Activated CD8-positive, alpha-beta memory T cell treated with anti-CD3 and anti-CD28 coated beads for 1 hour (primary cell): Measurements from ENCODE around the gene MTHFSD.

Experiments used
- DNase-seq, 2 donors: peaks; one replicate each; pipeline ENCODE4 v3.0.0-alpha.2; 2020; ENCODE audit warnings: low read depth in 1 of 2; ENCODE audit errors: extremely low read depth in 1 of 2

The MTHFSD gene

GRCh38 chr16:86584726-86585721 is 30.0 kb upstream of the MTHFSD start:
- no peak for DNase-seq

DNA sequence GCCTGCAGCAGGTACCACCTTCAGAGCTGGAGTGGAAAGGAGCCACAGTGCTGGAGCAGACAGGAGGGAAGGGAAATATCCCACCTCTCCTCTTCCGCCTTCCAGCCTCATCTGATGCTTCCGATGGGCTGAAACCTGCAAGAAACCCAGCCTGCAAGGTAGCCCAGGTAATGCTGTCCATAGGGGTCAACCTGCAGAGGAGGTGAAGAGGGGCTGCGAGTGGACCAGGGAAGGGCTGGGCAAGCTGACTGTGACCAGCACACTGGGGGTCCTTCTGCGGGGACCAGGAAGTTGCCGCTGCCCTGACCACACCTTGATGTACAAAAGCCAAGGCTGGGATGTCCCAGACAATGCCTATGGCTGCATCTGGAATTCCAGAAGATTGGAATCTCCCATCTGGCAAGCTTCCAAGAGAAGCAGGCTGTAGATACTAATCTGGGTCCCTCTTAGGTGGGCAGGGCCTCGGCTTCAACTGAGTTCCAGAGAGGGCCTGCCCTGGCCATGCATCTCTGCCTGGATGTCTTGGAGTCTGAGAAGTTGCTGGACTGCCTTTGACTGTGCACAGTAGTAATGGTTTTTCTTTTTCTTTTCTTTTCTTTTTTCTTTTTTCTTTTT is 29.1 kb upstream of the MTHFSD start:
- DNase-seq = no peak

- no peak for DNase-seq
Observed at GRCh38 chr16:86581458-86581857, 26.4 kb upstream of the MTHFSD start.

- DNase-seq = no peak
Observed at GRCh38 chr16:86580791-86581170, 25.7 kb upstream of the MTHFSD start.

DNA sequence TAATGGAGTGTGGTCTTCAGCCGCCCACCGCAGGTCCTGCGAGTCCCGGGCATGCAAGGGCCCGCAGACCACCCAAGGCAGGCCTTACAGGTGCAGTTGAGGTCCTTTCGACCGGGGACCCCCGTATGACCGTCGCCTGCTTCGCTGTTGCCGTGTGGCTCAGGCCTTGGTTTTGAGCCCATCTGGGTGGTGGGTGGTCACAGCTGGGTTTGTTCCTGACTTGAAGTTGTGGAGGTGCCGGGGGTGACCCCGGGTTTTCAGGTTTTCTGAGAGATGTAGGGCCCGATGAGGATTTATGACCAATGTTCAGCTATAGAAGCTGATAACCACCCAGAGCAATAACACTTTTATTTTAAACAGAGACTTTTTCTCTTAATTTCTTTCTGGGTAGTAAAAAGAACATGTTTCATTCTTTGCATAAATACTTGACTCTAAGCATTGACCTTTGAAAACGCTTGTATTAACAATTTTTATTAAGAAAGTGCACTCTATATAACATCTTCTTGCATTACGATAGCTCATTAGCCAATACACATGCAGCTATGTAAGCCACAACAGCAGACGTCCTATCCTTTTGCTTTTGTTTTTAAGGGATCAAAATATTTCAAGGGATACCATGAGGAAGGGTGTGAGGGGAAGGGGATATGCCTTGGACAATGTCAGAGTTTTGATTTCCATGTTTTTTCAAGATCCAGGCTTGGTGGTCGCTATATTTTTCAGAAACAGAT is 25.2 kb upstream of the MTHFSD start:
- DNase-seq = no peak

- DNase-seq = no peak
Observed at GRCh38 chr16:86579268-86580062, 24.4 kb upstream of the MTHFSD start.

- DNase-seq = no peak
Observed at GRCh38 chr16:86578611-86579267, 23.7 kb upstream of the MTHFSD start.

- DNase-seq = no peak
Observed at GRCh38 chr16:86578061-86578599, 23.1 kb upstream of the MTHFSD start, which contains the start of gene FOXL1. Gene FOXL1 (plus strand): TSS chr16:86578549. CDS start chr16:86578724, 175 bp downstream.

DNA sequence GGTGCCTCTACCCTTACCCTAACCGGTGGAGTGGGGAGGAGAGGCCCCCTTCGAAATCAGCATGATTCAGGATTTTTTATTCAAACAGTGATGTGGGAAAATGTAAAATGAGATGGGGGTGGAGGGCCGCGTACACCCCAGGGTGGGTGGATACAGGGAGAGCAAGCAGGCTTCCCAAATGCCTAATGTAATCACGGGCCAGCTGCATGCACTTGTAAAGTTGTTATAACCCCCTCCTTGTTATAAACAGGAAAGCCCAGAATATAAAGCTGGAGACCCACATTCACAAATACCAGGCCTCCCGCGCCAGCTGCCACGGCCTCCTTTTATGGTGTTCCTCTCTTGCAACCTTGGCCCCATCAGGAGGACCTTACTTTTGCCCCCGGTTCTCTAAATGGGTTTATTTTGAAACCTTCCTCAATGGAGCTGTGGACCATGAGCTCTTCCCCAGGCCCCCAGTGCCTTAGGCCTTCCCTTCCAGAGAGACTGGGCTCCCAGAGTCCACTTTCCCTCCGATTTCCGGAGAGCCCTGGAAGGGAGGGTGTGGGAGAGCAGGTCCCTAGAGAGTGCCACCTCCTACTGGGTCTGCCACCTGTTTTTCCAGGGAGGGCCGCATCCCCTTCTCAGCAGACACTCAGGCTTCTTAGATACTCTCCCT is 22.4 kb upstream of the MTHFSD start:
- DNase-seq = no peak

GRCh38 chr16:86576591-86577313 is 21.7 kb upstream of the MTHFSD start:
- DNase-seq = no peak

DNA sequence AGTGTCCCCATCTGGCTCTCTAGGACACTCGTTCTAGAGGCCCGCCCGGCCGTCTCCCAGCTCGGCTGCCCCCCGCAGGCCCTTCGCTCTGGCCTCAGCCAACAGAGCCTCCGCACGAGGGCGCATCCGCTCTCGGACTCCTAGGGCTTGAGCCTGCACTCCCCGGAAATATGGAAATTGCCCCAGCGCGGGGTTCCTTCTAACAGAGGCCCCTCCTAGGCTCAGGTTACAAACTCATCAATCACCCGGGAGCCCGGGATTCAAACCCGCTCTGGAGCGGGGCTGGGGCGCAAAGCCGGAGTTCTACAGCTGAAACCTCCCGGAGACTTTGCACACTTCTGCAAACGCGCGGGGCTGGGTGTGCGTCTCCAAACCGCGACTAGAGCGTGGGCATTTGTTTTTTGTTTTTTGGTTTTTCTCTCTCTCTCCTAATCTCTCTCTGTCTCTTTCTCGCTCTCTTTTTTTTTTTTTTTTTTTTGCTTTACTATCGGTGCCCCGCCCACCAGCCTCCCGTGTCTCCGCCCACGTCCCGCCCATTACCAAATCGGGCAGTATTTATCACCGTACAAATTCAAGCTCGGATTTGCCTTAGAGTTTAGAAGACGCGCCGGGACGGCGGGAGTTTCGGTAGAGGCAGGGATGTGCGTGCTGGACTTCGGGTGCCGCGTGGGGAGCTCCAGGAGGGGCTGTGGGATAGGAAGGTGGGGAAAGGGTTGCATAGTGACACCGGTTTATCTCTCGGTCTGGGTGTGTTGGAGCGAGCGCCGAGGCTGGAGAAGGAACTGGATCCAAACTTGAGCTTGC is 20.9 kb upstream of the MTHFSD start:
- DNase-seq = no peak

DNA sequence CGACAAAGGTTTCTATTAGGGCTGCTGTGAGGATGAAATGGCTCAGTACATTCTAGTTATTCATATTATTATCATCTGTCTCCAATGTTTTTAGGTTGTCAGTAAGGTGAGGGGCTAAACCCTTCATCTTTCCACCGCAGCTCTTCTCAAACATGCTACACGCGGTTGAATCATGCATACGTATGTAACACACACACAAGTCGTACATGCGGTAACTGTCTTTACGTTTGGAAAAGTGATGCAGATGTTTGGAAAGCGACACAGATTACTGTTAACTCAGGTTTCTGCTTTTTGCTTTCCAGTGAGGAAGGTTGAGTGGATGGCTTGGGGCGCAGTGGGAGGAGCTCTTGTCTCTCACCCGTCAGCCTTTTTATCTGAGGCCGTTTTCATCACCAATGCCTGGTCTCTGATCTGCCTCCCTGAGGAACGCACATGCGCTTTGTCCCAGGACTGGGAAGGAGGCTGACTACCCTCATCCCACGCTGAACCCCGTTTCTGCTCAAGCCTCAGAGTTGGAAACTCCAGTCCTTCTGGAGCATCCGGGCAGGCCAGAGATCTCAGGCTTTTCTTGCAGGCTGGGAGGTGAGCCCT is 20.2 kb upstream of the MTHFSD start:
- DNase-seq = no peak

DNA sequence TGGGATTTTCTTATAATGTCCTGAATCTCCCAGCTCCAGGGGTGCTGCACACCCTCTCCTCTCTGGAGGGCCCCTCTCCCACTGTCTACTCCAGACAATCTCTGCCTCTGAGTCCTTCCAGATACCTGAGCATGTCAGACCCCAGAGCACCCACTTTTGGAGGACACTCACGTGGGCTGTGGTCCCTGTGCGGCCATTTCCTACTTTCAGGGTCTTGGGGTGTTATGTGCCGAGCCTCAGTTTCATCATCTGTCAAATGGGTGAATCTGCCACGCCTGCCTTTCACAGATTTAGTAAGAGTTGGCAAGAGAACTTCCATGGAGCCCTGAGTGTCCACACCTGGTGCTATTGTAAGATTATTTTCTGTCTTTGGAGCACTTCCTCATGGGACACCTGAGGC is 19.6 kb upstream of the MTHFSD start:
- DNase-seq = no peak

- DNase-seq = no peak
Observed at GRCh38 chr16:86573646-86574508, 18.8 kb upstream of the MTHFSD start.

DNA sequence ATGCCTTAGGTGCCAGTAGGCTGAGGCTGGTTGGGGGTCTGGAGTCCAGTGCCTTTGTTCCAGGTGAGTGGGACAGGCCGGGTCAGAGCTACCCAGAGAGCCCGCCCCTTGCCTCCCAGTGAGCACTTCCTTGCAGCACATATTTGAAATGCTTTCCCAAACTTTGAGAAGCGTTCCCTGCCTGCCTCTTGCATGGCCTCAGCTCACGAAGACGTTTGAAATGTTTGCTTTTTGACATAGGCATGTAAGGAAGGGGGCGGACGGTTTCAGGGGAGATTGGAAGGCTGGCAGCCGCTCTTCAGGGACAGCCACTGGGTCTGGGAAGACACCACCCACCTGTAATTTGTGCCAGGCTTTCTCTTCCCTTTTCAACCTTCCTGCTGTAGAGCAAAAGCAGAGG is 18.2 kb upstream of the MTHFSD start:
- no peak for DNase-seq

DNA sequence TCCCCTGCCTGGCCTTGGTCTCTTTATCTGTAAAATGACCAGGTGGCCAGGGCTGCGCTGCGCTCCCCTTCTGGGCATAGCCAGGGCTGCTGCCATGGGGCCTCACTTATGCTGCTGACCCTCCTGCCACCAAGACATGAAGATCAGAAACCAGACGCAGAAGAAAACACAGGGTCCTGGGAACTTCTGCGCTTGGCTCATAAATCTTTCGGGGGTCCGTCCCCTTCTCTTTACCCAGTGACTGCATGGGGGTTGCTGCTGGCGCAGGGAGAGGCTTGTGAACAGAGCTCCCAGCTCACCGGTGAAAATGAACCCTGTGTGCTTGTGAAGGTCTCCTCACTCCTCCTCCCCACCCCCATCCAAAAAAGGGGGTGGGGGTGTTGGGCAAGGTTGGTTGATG is 17.6 kb upstream of the MTHFSD start:
- no peak for DNase-seq
